Smooth muscle cell (in vitro differentiated cells): ENCODE measurements around the gene CRAT. TPM values are rescaled to one million over a fixed set of nuclear protein-coding genes. Genes with fewer than 3 reads are reported as not detected.
"Not testable (repeated sequence)": the region's sequence is repeated elsewhere in the genome, so short reads cannot be mapped to it uniquely, and the experiment has no call there.

ENCODE experiments used
- DNase-seq: peaks from one replicate; lab custom pipeline; 2025; ENCODE audit not compliant: unreplicated experiment; lab: John Stamatoyannopoulos, UW
- H2AFZ ChIP-seq: fragments of 200-600 bp; sonication (generic); 2 replicates; pipeline ENCODE4 v1.6.0; 2016; ENCODE audit warnings: antibody characterized with exemption, low read depth, mild to moderate bottlenecking
- H3F3A ChIP-seq: fragments of 200-600 bp; sonication (generic); 2 replicates; pipeline ENCODE4 v1.6.0; 2017; ENCODE audit warnings: antibody characterized with exemption, low read depth
- H3K27ac ChIP-seq: fragments of 200-600 bp; sonication (generic); 2 replicates; pipeline ENCODE4 v1.5.1; 2016; ENCODE audit warnings: low read depth, mild to moderate bottlenecking
- H3K27me3 ChIP-seq: fragments of 200-600 bp; sonication (generic); 2 replicates; pipeline ENCODE4 v1.6.1; 2016; ENCODE audit warnings: low read depth, mild to moderate bottlenecking
- H3K36me3 ChIP-seq: fragments of 200-600 bp; sonication (generic); 2 replicates; pipeline ENCODE4 v1.5.1; 2016; ENCODE audit warnings: low read depth
- H3K4me1 ChIP-seq: fragments of 200-600 bp; sonication (generic); 2 replicates; pipeline ENCODE4 v1.5.1; 2016; ENCODE audit warnings: low read depth
- H3K4me2 ChIP-seq: fragments of 200-600 bp; sonication (generic); 2 replicates; pipeline ENCODE4 v1.6.0; 2016; ENCODE audit warnings: mild to moderate bottlenecking
- H3K4me3 ChIP-seq: fragments of 200-600 bp; sonication (generic); 2 replicates; pipeline ENCODE4 v1.5.1; 2016; ENCODE audit warnings: mild to moderate bottlenecking
- H3K79me2 ChIP-seq: fragments of 200-600 bp; sonication (generic); 2 replicates; pipeline ENCODE4 v1.6.0; 2016; ENCODE audit warnings: low read depth, mild to moderate bottlenecking
- H3K9ac ChIP-seq: fragments of 200-600 bp; sonication (generic); 2 replicates; pipeline ENCODE4 v1.6.0; 2016; ENCODE audit warnings: low read depth
- H3K9me3 ChIP-seq: fragments of 200-600 bp; sonication (generic); replicated peaks from 2 replicates; pipeline ENCODE4 v1.5.1; 2016; ENCODE audit warnings: low read depth
- H4K20me1 ChIP-seq: fragments of 200-600 bp; sonication (generic); 2 replicates; pipeline ENCODE4 v1.6.0; 2016; ENCODE audit warnings: low read depth
- CTCF ChIP-seq: fragments of 200-600 bp; sonication (generic); IDR thresholded peaks from 2 replicates; pipeline ENCODE4 v1.5.1; 2017; ENCODE audit warnings: borderline replicate concordance, mild to moderate bottlenecking, antibody characterized with exemption; ENCODE audit not compliant: insufficient read depth, poor library complexity, severe bottlenecking
- WGBS: methylation state at CpG from one replicate; pipeline ENCODE4 v1.1.7; 2016; ENCODE audit warnings: low lambda C conversion rate; 5-methylcytosine and 5-hydroxymethylcytosine counted together
- polyA plus RNA-seq: library from polyadenylated mRNA; unstranded; fragments of >200 nt; fragmentation: Nextera tagmentation; extraction: Ambion mirVana; gene quantifications from 2 replicates; pipeline ENCODE4 v1.2.1, GENCODE V29; 2016
- total RNA-seq: library from RNA; depleted of rRNA; stranded (reverse); fragments of >200 nt; gene quantifications from 2 replicates; pipeline ENCODE4 v1.2.3, GENCODE V29; 2014

CRAT gene
- total and polyA plus RNA-seq, 2 experiments from 2014 or later: 20.0 to 52.3 TPM

DNA sequence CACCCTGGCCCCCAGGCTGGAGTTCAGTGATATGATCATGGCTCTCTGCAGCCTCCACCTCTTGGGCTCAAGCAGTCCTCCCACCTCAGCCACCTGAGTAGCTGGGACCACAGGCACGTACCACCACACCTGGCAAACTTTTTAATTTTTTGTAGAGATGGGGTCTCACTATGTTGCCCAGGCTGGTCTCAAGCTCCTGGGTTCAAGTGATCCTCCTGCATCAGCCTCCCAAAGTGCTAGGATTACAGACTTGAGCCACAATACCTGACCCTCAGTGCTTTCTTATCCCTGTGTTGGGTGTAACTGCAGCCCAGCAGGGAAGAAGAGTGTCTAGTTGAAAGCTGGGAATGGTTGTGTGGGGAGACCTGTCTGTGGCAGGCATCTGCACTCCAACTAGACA is 11.5 kb upstream of the CRAT start:
- H3K36me3 ChIP-seq: no peaks in the 10 kb centered on the region

DNA sequence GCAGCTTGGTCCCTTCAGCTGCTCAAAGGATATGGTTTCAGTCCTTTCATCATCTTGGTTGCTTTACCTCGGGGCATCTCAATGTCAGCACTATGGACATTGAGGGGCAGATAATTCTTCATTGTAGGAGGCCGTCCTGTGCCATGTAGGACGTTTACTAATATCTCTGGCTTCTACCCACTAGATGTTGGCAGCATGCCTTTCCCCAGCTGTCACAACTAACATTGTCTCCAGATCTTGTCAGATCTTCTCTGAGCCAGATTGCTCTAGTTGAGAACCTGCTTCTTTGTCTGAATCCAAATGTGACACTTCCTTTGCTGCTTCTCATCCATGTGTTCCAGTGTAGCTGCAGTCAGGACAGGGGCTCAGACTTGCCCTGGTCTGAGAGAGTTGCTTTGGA is 10.9 kb upstream of the CRAT start:
- Histone ChIP-seq H2AFZ (no peak overlapping the region), H4K20me1 (peaks cover 41% of the 10 kb centered on the region)

More for the DNA sequence above, 11.5 kb upstream of the CRAT start:
- Histone ChIP-seq H3K27me3 (no peaks in the 10 kb centered on the region), H3F3A (no peaks in the 10 kb centered on the region), H3K4me1 (peaks cover 11% of the 10 kb centered on the region), H3K4me2 (no peak overlapping the region), H3K27ac (no peak overlapping the region), H3K9ac (no peak overlapping the region), H3K4me3 (no peak overlapping the region), H3K9me3 (no peaks in the 10 kb centered on the region), H3K79me2 (peaks cover 21% of the 10 kb centered on the region), H2AFZ (no peak overlapping the region), H4K20me1 (peaks cover 38% of the 10 kb centered on the region)
- no peak for DNase-seq
- no peak for TF ChIP-seq CTCF
- 100% methylated on average over 1 of the region's 1 CpG for WGBS

GRCh38 chr9:129118799-129119198 is 8.2 kb upstream of the CRAT start:
- no peak overlapping the region for H3K27ac ChIP-seq
- no peak for TF ChIP-seq CTCF
- H2AFZ ChIP-seq: no peak overlapping the region
- H3K4me3 ChIP-seq: no peak overlapping the region
- 94% methylated on average over 4 of the region's 4 CpGs for WGBS
- no peaks in the 10 kb centered on the region for H3F3A ChIP-seq
- H4K20me1 ChIP-seq: peaks cover 44% of the 10 kb centered on the region
- no peak overlapping the region for H3K9ac ChIP-seq
- H3K36me3 ChIP-seq: no peaks in the 10 kb centered on the region
- H3K4me1 ChIP-seq: no peaks in the 10 kb centered on the region
- H3K27me3 ChIP-seq: no peaks in the 10 kb centered on the region
- no peak overlapping the region for H3K4me2 ChIP-seq
- H3K79me2 ChIP-seq: peaks cover 50% of the 10 kb centered on the region
- DNase-seq: no peak
- no peaks in the 10 kb centered on the region for H3K9me3 ChIP-seq

More for the DNA sequence above, 10.9 kb upstream of the CRAT start:
- H3K27me3 ChIP-seq: no peaks in the 10 kb centered on the region
- H3K9ac ChIP-seq: no peak overlapping the region
- H3K4me2 ChIP-seq: no peak overlapping the region
- no peak for DNase-seq
- no peaks in the 10 kb centered on the region for H3F3A ChIP-seq
- H3K4me1 ChIP-seq: peaks cover 6% of the 10 kb centered on the region
- peaks cover 27% of the 10 kb centered on the region for H3K79me2 ChIP-seq
- no peaks in the 10 kb centered on the region for H3K9me3 ChIP-seq
- no peaks in the 10 kb centered on the region for H3K36me3 ChIP-seq
- no peak overlapping the region for H3K4me3 ChIP-seq
- no peak for TF ChIP-seq CTCF
- no peak overlapping the region for H3K27ac ChIP-seq
- 94% methylated on average over 3 of the region's 3 CpGs for WGBS

GRCh38 chr9:129113645-129114304 is 3.2 kb upstream of the CRAT start:
- no peaks in the 10 kb centered on the region for H3K27me3 ChIP-seq
- DNase-seq: no peak
- H3K27ac ChIP-seq: no peak overlapping the region
- no peak overlapping the region for H2AFZ ChIP-seq
- no peaks in the 10 kb centered on the region for H3K9me3 ChIP-seq
- H4K20me1 ChIP-seq: peaks cover 31% of the 10 kb centered on the region
- TF ChIP-seq CTCF: no peak
- no peaks in the 10 kb centered on the region for H3F3A ChIP-seq
- no peak overlapping the region for H3K4me2 ChIP-seq
- H3K4me1 ChIP-seq: peaks cover 9% of the 10 kb centered on the region
- 95% methylated on average over 17 of the region's 17 CpGs for WGBS
- no peak overlapping the region for H3K9ac ChIP-seq
- H3K79me2 ChIP-seq: peaks cover 66% of the 10 kb centered on the region
- no peak overlapping the region for H3K4me3 ChIP-seq
- no peaks in the 10 kb centered on the region for H3K36me3 ChIP-seq

DNA sequence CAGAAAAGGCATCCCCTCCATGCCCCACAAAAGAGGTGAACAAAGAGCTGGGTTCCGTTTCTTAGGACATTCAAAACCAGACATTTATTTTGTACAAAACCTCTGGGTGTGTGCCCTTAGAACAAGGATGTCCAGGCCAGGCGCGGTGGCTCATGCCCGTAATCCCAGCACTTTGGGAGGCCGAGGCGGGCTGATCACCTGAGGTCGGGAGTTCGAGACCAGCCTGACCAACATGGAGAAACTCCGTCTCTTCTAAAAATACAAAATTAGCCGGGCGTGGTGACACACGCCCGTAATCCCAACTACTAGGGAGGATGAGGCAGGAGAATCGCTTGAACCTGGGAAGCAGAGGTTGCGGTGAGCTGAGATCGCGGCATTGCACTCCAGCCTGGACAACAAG is 1.9 kb upstream of the CRAT start:
- not testable (repeated sequence) for H2AFZ ChIP-seq, H3K9ac ChIP-seq, H3K27ac ChIP-seq, DNase-seq, H3F3A ChIP-seq, H3K27me3 ChIP-seq, H3K9me3 ChIP-seq, H3K36me3 ChIP-seq, H3K4me1 ChIP-seq
- whole genome bisulfite sequencing: 95% methylated on average over 17 of the region's 17 CpGs
- H4K20me1 ChIP-seq: peaks cover 19% of the 10 kb centered on the region
- peaks cover 53% of the 10 kb centered on the region for H3K79me2 ChIP-seq
- peak overlapping the region; percentile 90 for H3K4me3 ChIP-seq
- H3K4me2 ChIP-seq: peak overlapping the region; percentile 89
